Vein endothelial cell (primary cell): ENCODE results near the gene ZAP70. TPM values are rescaled to one million over a fixed set of nuclear protein-coding genes. Genes with fewer than 3 reads are reported as not detected.

ENCODE experiments used
- small RNA-seq: library from RNA; depleted of rRNA; stranded (forward); fragments of <200 nt; gene quantifications from one replicate; pipeline ENCODE3, GENCODE V24; 2012
- total RNA-seq: library from RNA; depleted of rRNA; stranded (reverse); fragments of >200 nt; gene quantifications from 2 replicates; pipeline ENCODE4 v1.2.3, GENCODE V29; 2012

ZAP70 gene
- total RNA-seq, result not detected in 2 replicates

GRCh38 chr2:97713296-97714083, at the start of gene ZAP70:
TSS of gene ZAP70 (plus strand) at chr2:97713576. CDS start at chr2:97724037, 10,461 bp downstream.

GRCh38 chr2:97663962-97664635, 49.3 kb upstream of the ZAP70 start, which contains the start of gene ACTR1B:
TSS of gene ACTR1B (minus strand) at chr2:97664044. CDS start at chr2:97663890, 154 bp downstream.

GRCh38 chr2:97669448-97669847, 43.9 kb upstream of the ZAP70 start, which contains the start of gene C2orf92:
TSS of gene C2orf92 (plus strand) at chr2:97669713. CDS start at chr2:97669789, 76 bp downstream.

Small RNAs within 50 kb of the gene (small RNA-seq; reads per million reads assigned to genes)
- gene RNU4-8P, result not detected

Other genes with a start within 250 kb of the ZAP70 start
- 82.0 and 139 TPM in 2 replicates for gene ANKRD36B, start 123.7 kb upstream of the ZAP70 start, total RNA-seq
- 142 and 203 TPM in 2 replicates for gene COX5B, start 67.5 kb upstream of the ZAP70 start, total RNA-seq
- 47.5 and 64.3 TPM in 2 replicates for gene ACTR1B, start 49.5 kb upstream of the ZAP70 start, total RNA-seq
- 2.0 and 2.3 TPM in 2 replicates for gene C2orf92, start 43.9 kb upstream of the ZAP70 start, total RNA-seq